Right cardiac atrium (tissue), 5 donors: ENCODE data around the gene SCO1. TPM values are rescaled to one million over a fixed set of nuclear protein-coding genes. Genes with fewer than 3 reads are reported as not detected.

Source experiments
- ATAC-seq, 2 donors: fragments of 200-7000 bp; cut with Tn5 transposase; one replicate each; pipeline versions ENCODE4 v1.8.0 to v1.9.1; 2020; ENCODE audit warnings: moderate library complexity in 2 of 2, mild to moderate bottlenecking in 1 of 2
- DNase-seq, 3 donors: peaks; one replicate each; pipeline ENCODE4 v3.0.0-alpha.2; 2020
- H3K27ac ChIP-seq: one replicate; pipeline ENCODE4 v1.5.1; 2013; ENCODE audit warnings: mild to moderate bottlenecking, low read length, control low read depth, moderate library complexity
- H3K27me3 ChIP-seq: one replicate; pipeline ENCODE4 v1.6.1; 2013; ENCODE audit not compliant: control insufficient read depth, insufficient read depth
- H3K4me1 ChIP-seq: one replicate; pipeline ENCODE4 v1.6.1; 2013; ENCODE audit warnings: low read length; ENCODE audit not compliant: control insufficient read depth, insufficient read depth
- H3K4me3 ChIP-seq: one replicate; pipeline ENCODE4 v1.5.1; 2013; ENCODE audit warnings: low read length, control low read depth
- H3K9me3 ChIP-seq: one replicate; pipeline ENCODE4 v1.6.1; 2013; ENCODE audit warnings: low read length; ENCODE audit not compliant: control insufficient read depth
- WGBS: extraction: QIAGEN DNeasy Blood & Tissue Kit; methylation state at CpG from one replicate; pipeline ENCODE4 v1.1.7; 2013; 5-methylcytosine and 5-hydroxymethylcytosine counted together
- intact Hi-C, 4 donors: fragments of 100-400 bp; cut with DNase I; formaldehyde crosslinking; loops; one replicate each; pipeline versions ENCODE4 v1.11.0 to v1.14.0; 2022 to 2023
- polyA plus RNA-seq: library from polyadenylated mRNA; stranded (reverse); fragments of 200-250 nt; gene quantifications from one replicate; pipeline ENCODE4 v1.2.3, GENCODE V29; 2013
- total RNA-seq, 4 donors: library from RNA; stranded (reverse); fragmentation: NEBNext Ultra II Directional; extraction: Animal tissue kit (Norgen Biotek cat#: 25700); gene quantifications; one replicate each; pipeline ENCODE4 v1.2.1, GENCODE V29; 2021
- donor health status: healthy with polysubstance abuse.
- donor health status: DM: no; HTN: yes; CAD: no.
- donor health status: DM: no; HTN: no; CAD: no.
- donor health status: DM: no; HTN: yes; CAD: no; lungs with severe emphysema.
- donor health status: DM: yes; HTN: yes; CAD: no.

The SCO1 gene
- total and polyA plus RNA-seq, 5 donors: 19.1 to 29.5 (median 27.4) TPM

- intact Hi-C loops: no loop called here
- 86% methylated on average over 15 of the region's 15 CpGs for WGBS
Observed at GRCh38 chr17:10631701-10632100, 65.6 kb downstream of the SCO1 start.

GRCh38 chr17:10631048-10631700 lies 66.2 kb downstream of the SCO1 start:
- intact Hi-C loops: no loop called here
- WGBS: 48% methylated on average over 18 of the region's 18 CpGs
- DNase-seq (no peak), ATAC-seq (no peak)
- H3K4me3 ChIP-seq: no peak overlapping the region
- no peaks in the 10 kb centered on the region for H3K4me1 ChIP-seq
- no peaks in the 10 kb centered on the region for H3K27me3 ChIP-seq
- H3K9me3 ChIP-seq: no peaks in the 10 kb centered on the region
- no peak overlapping the region for H3K27ac ChIP-seq

More at GRCh38 chr17:10631701-10632100, 65.6 kb downstream of the SCO1 start:
- no peaks in the 10 kb centered on the region for H3K9me3 ChIP-seq
- ATAC-seq: peak in 1 of 2 donors; percentile 29
- no peak overlapping the region for H3K4me3 ChIP-seq
- DNase-seq: no peak
- no peaks in the 10 kb centered on the region for H3K27me3 ChIP-seq
- no peaks in the 10 kb centered on the region for H3K4me1 ChIP-seq
- no peak overlapping the region for H3K27ac ChIP-seq

GRCh38 chr17:10629706-10630105 lies 67.6 kb downstream of the SCO1 start:
- Histone ChIP-seq H3K4me1 (no peaks in the 10 kb centered on the region), H3K4me3 (no peak overlapping the region), H3K9me3 (no peaks in the 10 kb centered on the region), H3K27ac (no peak overlapping the region), H3K27me3 (no peaks in the 10 kb centered on the region)
- ATAC-seq (no peak), DNase-seq (no peak)
- intact Hi-C loops: no loop called here
- WGBS: 91% methylated on average over 12 of the region's 12 CpGs

- DNase-seq (no peak), ATAC-seq (no peak)
- H3K27me3 ChIP-seq: no peaks in the 10 kb centered on the region
- no peaks in the 10 kb centered on the region for H3K4me1 ChIP-seq
- no peaks in the 10 kb centered on the region for H3K9me3 ChIP-seq
- H3K4me3 ChIP-seq: no peak overlapping the region
- no peak overlapping the region for H3K27ac ChIP-seq
- 83% methylated on average over 13 of the region's 13 CpGs for WGBS
- intact Hi-C loops: no loop called here
Observed at GRCh38 chr17:10628756-10629155, 68.6 kb downstream of the SCO1 start.

- Histone ChIP-seq H3K27ac (no peak overlapping the region), H3K4me3 (no peak overlapping the region), H3K9me3 (no peaks in the 10 kb centered on the region), H3K4me1 (no peaks in the 10 kb centered on the region), H3K27me3 (no peaks in the 10 kb centered on the region)
- ATAC-seq: no peak
- WGBS: 71% methylated on average over 9 of the region's 9 CpGs
- intact Hi-C loops: no loop called here
- DNase-seq: no peak
Observed at GRCh38 chr17:10626390-10626789, 70.9 kb downstream of the SCO1 start.

GRCh38 chr17:10624969-10625368 lies 72.4 kb downstream of the SCO1 start:
- DNase-seq: no peak

GRCh38 chr17:10623737-10624338 lies 73.5 kb downstream of the SCO1 start:
- DNase-seq (no peak), ATAC-seq (no peak)
- 82% methylated on average over 10 of the region's 10 CpGs for WGBS
- no peak overlapping the region for H3K27ac ChIP-seq
- H3K4me3 ChIP-seq: no peak overlapping the region
- H3K27me3 ChIP-seq: no peaks in the 10 kb centered on the region
- no peaks in the 10 kb centered on the region for H3K4me1 ChIP-seq
- H3K9me3 ChIP-seq: no peaks in the 10 kb centered on the region
- intact Hi-C loops: no loop called here

More at GRCh38 chr17:10624969-10625368, 72.4 kb downstream of the SCO1 start:
- H3K27ac ChIP-seq: no peak overlapping the region
- no peaks in the 10 kb centered on the region for H3K4me1 ChIP-seq
- H3K4me3 ChIP-seq: no peak overlapping the region
- intact Hi-C loops: no loop called here
- no peaks in the 10 kb centered on the region for H3K9me3 ChIP-seq
- no peaks in the 10 kb centered on the region for H3K27me3 ChIP-seq
- 89% methylated on average over 11 of the region's 11 CpGs for WGBS
- ATAC-seq: no peak

- DNase-seq (no peak), ATAC-seq (no peak)
- intact Hi-C loops: no loop called here
- H3K4me3 ChIP-seq: no peak overlapping the region
- no peaks in the 10 kb centered on the region for H3K9me3 ChIP-seq
- H3K4me1 ChIP-seq: no peaks in the 10 kb centered on the region
- 80% methylated on average over 14 of the region's 14 CpGs for WGBS
- no peak overlapping the region for H3K27ac ChIP-seq
- no peaks in the 10 kb centered on the region for H3K27me3 ChIP-seq
Observed at GRCh38 chr17:10622617-10623485, 74.5 kb downstream of the SCO1 start.

Other genes with a start within 250 kb of the SCO1 start
- gene MYH4, start 228.0 kb downstream of the SCO1 start, total RNA-seq: under 1 TPM in 1 of 4 donors, not detected in 3; 0.03 TPM
- not detected for gene MYH4, start 228.0 kb downstream of the SCO1 start, polyA plus RNA-seq
- under 1 TPM in 2 of 4 donors, not detected in 2; 0.06 to 0.25 TPM for gene MYH1, start 179.0 kb downstream of the SCO1 start, total RNA-seq
- not detected for gene MYH1, start 179.0 kb downstream of the SCO1 start, polyA plus RNA-seq
- under 1 TPM in 2 of 4 donors, not detected in 2; 0.68 to 0.76 TPM for gene MYH2, start 147.9 kb downstream of the SCO1 start, total RNA-seq
- gene MYH2, start 147.9 kb downstream of the SCO1 start, polyA plus RNA-seq: not detected
- gene MYH3, start 40.2 kb downstream of the SCO1 start, total RNA-seq: under 1 TPM; 0.40 to 0.97 (median 0.66) TPM
- 0.45 TPM for gene MYH3, start 40.2 kb downstream of the SCO1 start, polyA plus RNA-seq
- 1 to 10 TPM; 4.4 to 7.8 (median 5.3) TPM for gene ADPRM, start 61 bp upstream of the SCO1 start, total RNA-seq
- gene ADPRM, start 61 bp upstream of the SCO1 start, polyA plus RNA-seq: 4.6 TPM
- gene TMEM220, start 32.5 kb upstream of the SCO1 start, total RNA-seq: 10 to 100 TPM in 1 of 4 donors, 1 to 10 TPM in 3; 7.7 to 15.2 (median 9.0) TPM
- 5.8 TPM for gene TMEM220, start 32.5 kb upstream of the SCO1 start, polyA plus RNA-seq
- gene TMEM238L, start 106.6 kb upstream of the SCO1 start, total RNA-seq: not detected
- gene TMEM238L, start 106.6 kb upstream of the SCO1 start, polyA plus RNA-seq: not detected
- under 1 TPM in 1 of 4 donors, not detected in 3; 0.11 TPM for gene PIRT, start 140.6 kb upstream of the SCO1 start, total RNA-seq
- gene PIRT, start 140.6 kb upstream of the SCO1 start, polyA plus RNA-seq: 0.02 TPM